Tongue (tissue), 2 donors: ENCODE data around the gene CADPS. TPM values are rescaled to one million over a fixed set of nuclear protein-coding genes. Genes with fewer than 3 reads are reported as not detected.
A peak's percentile ranks its signal among the peaks of the same experiment; 100 is the strongest.
"Not testable (repeated sequence)": the region's sequence is repeated elsewhere in the genome, so short reads cannot be mapped to it uniquely, and the experiment has no call there.

Experiments used
- DNase-seq: peaks from one replicate; pipeline ENCODE4 v3.0.0-alpha.2; 2015
- total RNA-seq: library from RNA; depleted of rRNA; stranded (reverse); fragments of >200 nt; gene quantifications from one replicate; pipeline ENCODE4 v1.2.3, GENCODE V29; 2014

CADPS gene
- total RNA-seq, 1 donor from 2014 or later = 13.3 TPM

GRCh38 chr3:62592408-62592807 is 282.8 kb downstream of the CADPS start:
- DNase-seq = no peak

GRCh38 chr3:62589078-62589477 is 286.1 kb downstream of the CADPS start:
- no peak for DNase-seq

GRCh38 chr3:62587579-62588031 is 287.6 kb downstream of the CADPS start:
- no peak for DNase-seq

- DNase-seq = no peak
These were observed 288.0 kb downstream of the CADPS start for GRCh38 chr3:62587169-62587568.

GRCh38 chr3:62586356-62586755 is 288.9 kb downstream of the CADPS start:
- DNase-seq = no peak

- DNase-seq = no peak
These were observed 289.4 kb downstream of the CADPS start for GRCh38 chr3:62585861-62586260.

GRCh38 chr3:62584636-62585035 is 290.6 kb downstream of the CADPS start:
- no peak for DNase-seq

GRCh38 chr3:62582495-62583172 is 292.6 kb downstream of the CADPS start:
- DNase-seq = no peak

GRCh38 chr3:62580485-62580884 is 294.7 kb downstream of the CADPS start:
- DNase-seq = not testable (repeated sequence)

- DNase-seq = no peak
These were observed 298.1 kb downstream of the CADPS start for GRCh38 chr3:62577153-62577552.

GRCh38 chr3:62574266-62574898 is 300.8 kb downstream of the CADPS start:
- DNase-seq = no peak

GRCh38 chr3:62571916-62572315 is 303.3 kb downstream of the CADPS start:
- DNase-seq = no peak

GRCh38 chr3:62570888-62571287 is 304.3 kb downstream of the CADPS start:
- DNase-seq = no peak

- DNase-seq = no peak
These were observed 305.6 kb downstream of the CADPS start for GRCh38 chr3:62569609-62570008.

GRCh38 chr3:62567097-62568021 is 307.9 kb downstream of the CADPS start:
- no peak for DNase-seq

GRCh38 chr3:62566022-62566557 is 309.1 kb downstream of the CADPS start:
- DNase-seq = no peak

- no peak for DNase-seq
These were observed 312.6 kb downstream of the CADPS start for GRCh38 chr3:62562596-62562995.

- no peak for DNase-seq
These were observed 313.2 kb downstream of the CADPS start for GRCh38 chr3:62562017-62562416.

- DNase-seq = peak; percentile 26
These were observed 315.3 kb downstream of the CADPS start for GRCh38 chr3:62559831-62560445.

GRCh38 chr3:62558549-62559112 is 316.6 kb downstream of the CADPS start:
- DNase-seq = peak; percentile 42

GRCh38 chr3:62557983-62558382 is 317.2 kb downstream of the CADPS start:
- no peak for DNase-seq

GRCh38 chr3:62557450-62557849 is 317.8 kb downstream of the CADPS start:
- no peak for DNase-seq
